GM18868 (cell line): ENCODE results near the gene DDX31.
"Not testable (repeated sequence)": the region's sequence is repeated elsewhere in the genome, so short reads cannot be mapped to it uniquely, and the experiment has no call there.

Experiments used
- ATAC-seq: cut with Tn5 transposase; IDR thresholded peaks from one replicate; pipeline ENCODE4 v1.9.1; 2021; ENCODE audit warnings: mild to moderate bottlenecking, moderate library complexity; ENCODE audit not compliant: unreplicated experiment

Gene DDX31

GRCh38 chr9:132582786-132583583 is 86.8 kb downstream of the DDX31 start:
- ATAC-seq = no peak

DNA sequence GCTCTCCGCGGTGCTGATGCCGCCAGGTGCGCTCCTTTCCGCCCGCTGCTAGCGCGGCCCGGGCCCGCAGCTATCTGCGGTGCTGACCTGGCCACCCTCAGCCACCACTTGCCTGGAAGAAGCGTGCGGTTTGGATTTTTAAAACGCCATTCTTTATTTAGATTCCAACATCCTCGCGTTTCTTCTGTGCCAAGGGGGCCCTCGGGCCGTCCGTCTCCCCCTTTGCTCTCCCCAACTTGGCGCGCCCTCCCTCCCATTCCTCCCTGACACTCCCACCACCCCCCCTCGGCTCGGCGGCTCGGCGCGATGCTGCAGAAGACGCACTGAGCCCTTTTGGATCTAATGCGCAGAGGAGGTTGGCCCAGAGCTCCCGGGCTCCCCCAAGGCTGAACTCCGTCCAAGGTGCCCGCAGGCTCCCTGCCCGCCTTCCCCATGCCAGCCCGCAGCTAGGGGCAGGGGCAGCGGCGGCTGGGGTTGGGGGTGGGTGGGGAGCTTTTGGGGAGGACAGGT is 87.5 kb downstream of the DDX31 start, which contains the start of gene BARHL1:
BARHL1 (plus strand) TSS at position 331 of the 510 bp plus-strand sequence. CDS start 192 bp downstream, outside the sequence.
- ATAC-seq = no peak

- no peak for ATAC-seq
Measured at GRCh38 chr9:132579427-132579798, 90.4 kb downstream of the DDX31 start.

- no peak for ATAC-seq
Measured at GRCh38 chr9:132578367-132578932, 91.3 kb downstream of the DDX31 start.

- ATAC-seq = no peak
Measured at GRCh38 chr9:132577119-132577518, 92.7 kb downstream of the DDX31 start.

- no peak for ATAC-seq
Measured at GRCh38 chr9:132575811-132576210, 94.0 kb downstream of the DDX31 start.

GRCh38 chr9:132575005-132575609 is 94.7 kb downstream of the DDX31 start:
- no peak for ATAC-seq

DNA sequence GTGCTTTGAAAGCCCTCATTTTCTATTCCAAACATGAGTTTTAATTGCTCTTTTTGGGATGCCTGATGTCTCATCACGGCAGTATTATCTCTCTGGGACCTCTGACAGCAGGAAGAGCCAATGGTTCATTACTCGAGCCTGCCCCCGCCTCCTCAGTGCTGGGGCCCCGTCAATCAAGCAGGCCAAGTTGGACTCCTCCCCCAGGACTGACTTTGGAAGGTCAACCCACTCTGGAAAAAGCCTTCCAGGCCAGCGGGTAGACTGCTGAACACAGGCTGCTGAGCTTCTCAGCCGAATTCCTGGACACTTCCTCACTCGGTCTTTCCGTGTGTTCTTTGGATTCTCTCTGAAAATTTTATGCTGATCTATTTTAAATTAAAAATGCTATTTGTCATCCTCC is 96.9 kb downstream of the DDX31 start:
- no peak for ATAC-seq

GRCh38 chr9:132571806-132572600 is 97.8 kb downstream of the DDX31 start:
- ATAC-seq = no peak

DNA sequence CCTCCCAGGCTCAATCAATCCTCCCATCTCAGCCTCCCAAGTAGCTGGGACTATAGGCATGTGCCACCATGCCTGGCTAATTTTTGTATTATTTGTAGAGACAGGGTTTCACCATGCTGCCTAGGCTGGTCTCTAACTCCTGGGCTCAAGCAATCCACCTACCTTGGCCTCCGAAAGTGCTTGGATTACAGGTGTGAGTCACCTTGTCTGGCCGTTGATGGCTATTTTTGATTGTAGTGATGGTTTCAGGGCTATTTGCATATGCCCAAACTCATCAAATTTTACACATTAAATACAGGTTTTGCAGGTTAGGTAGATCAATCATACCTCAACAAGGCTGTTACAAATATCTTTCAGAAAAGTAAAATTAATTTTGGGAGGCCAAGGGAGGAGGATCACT is 101.0 kb downstream of the DDX31 start:
- not testable (repeated sequence) for ATAC-seq

GRCh38 chr9:132564526-132564925 is 105.3 kb downstream of the DDX31 start:
- no peak for ATAC-seq

DNA sequence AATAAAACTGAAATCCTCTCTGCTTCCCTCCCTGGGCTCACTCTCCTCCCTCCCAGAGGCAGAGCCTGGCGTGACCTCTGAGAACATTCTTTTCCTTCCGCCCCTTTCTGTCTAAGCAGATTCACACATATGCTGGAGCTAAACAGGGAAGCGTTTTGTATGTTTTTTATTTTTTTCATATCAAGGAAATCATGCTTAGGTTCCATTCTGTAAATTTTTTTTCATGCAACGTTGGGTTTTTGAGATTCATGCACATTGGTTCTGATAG is 107.5 kb downstream of the DDX31 start:
- ATAC-seq = no peak

GRCh38 chr9:132560616-132561202 is 109.1 kb downstream of the DDX31 start:
- ATAC-seq = no peak

GRCh38 chr9:132559711-132560110 is 110.1 kb downstream of the DDX31 start:
- no peak for ATAC-seq

DNA sequence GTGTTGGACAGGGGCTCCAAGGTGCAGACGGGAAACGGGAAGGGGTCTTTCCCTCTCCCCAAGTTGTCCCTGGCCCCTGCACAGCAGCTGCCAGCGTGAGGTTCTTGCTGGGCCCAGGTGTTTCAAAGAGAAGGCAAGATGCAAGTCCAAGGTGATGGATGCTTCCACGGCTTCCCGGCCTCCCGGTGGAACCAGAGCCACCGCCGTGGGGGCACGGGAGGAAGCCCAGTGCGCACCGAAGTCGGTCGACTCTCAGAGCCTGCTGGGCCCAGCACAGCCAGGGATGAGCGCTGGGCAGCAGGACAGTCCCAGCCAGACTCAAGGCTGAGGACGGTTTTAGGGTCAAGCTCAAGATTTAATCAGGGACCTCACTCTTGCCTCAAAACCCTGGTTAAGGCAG is 112.6 kb downstream of the DDX31 start:
- no peak for ATAC-seq

- ATAC-seq = no peak
Measured at GRCh38 chr9:132556714-132557113, 113.1 kb downstream of the DDX31 start.

DNA sequence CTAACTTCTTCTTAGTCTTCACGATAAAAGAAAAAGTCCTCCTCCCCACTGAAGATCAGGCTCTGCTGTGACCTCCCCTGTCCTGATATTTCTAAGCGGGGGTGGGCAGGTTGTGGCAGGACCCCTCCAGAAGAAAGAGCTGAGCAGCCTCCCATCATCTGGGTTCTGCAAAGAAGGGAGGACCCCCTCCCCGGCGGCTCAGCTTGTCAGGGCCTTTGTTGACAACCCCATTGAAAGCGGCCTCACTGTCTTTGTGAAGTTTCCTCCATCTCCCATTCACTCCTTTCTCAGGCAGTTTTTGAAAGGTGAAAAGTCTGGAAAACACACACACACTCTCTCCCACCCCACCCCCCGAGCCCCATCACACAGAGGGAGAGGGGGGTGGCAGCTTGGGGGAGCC is 113.5 kb downstream of the DDX31 start:
- ATAC-seq = no peak

- no peak for ATAC-seq
Measured at GRCh38 chr9:132555528-132555927, 114.3 kb downstream of the DDX31 start.

DNA sequence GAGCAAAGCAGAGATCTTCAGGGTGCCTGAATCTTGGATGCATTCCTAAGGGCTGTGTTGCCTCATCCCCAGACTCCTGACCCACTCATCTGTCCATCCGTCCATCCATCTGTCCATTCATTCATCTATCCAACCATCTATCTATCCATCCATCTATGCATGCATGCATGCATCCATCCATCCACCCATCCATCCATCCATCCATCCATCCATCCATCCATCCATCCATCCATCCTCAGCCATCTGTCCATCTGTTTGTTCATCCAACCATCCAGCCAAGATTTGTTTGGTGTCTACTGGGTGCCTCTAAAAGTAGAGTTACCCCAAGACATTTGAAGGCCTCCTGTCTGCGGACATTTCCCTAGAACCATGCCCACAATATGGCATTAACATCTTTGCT is 115.0 kb downstream of the DDX31 start:
- no peak for ATAC-seq

DNA sequence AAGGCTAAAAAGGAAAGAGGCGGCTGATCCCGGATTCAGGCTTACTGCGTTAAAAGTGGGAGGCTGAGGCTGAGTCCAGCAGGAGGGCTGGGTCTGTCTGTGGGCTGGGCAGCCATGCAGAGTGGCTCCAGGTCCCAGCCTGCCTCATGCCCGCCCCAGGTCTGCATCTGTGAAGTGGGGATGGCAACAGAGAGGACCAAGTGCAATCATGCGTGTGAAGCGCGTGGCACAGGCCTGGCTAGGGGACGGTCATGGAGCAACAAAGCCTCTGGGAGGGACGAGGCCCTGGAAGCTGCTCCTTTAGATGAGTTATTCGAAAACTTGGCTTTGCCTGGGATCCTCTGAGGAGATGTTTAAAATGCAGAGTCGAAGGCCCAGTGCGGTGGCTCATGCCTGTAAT is 117.7 kb downstream of the DDX31 start:
- no peak for ATAC-seq

GRCh38 chr9:132551556-132551955 is 118.2 kb downstream of the DDX31 start:
- no peak for ATAC-seq
